Hippocampal formation (tissue), 2 donors: Measurements from ENCODE around the gene LRIG1.

Source experiments
- DNase-seq, 2 donors: peaks; one replicate each; lab custom pipeline; 2025; lab: John Stamatoyannopoulos, UW

LRIG1 gene

GRCh38 chr3:66350601-66351000 is 150.2 kb downstream of the LRIG1 start:
- DNase-seq = no peak

DNA sequence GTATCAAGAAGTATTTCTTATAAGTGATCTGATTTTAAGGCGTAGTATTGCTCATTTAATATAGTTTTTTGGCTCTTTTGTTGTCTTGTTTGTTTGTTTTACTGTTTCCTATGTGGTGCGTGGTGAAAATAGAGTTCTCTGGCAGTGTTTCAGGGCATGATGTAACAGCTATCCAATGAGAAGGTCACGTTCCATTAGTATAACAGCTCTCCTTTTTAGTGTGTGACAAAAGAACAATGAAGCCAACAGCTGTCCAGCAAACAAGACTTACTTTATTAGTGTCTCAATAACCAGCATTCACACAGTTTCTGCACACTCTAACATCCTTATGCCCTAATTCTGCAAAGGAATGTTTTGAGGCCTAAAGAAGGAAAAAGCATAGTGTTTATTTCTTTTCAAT is 152.1 kb downstream of the LRIG1 start:
- peak; percentile 16 to 88 for DNase-seq

- DNase-seq = no peak
These were observed 155.8 kb downstream of the LRIG1 start for GRCh38 chr3:66344848-66345578.

DNA sequence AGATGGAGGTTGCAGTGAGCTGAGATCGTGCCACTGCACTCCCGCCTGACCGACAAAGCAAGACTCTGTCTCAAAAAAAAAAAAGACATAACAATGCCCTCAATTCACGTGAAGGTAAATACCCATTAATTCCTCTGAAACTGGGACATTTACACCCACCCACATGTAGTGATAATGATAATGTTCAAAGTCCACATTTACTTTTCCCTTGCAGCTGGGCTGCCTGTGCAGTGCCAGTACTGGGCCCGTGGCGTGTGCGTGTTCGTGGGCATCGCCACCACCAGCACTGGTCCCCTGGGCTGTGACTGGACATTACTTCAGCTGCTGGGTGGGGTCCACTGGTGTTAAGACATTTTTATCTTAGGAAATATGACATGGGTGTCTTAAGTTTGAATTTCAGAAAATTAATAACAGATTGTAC is 156.4 kb downstream of the LRIG1 start:
- DNase-seq = no peak

GRCh38 chr3:66342717-66343356 is 158.0 kb downstream of the LRIG1 start:
- no peak for DNase-seq

- no peak for DNase-seq
These were observed 161.9 kb downstream of the LRIG1 start for GRCh38 chr3:66338927-66339326.

GRCh38 chr3:66336333-66336766 is 164.5 kb downstream of the LRIG1 start:
- no peak for DNase-seq

- DNase-seq = no peak
These were observed 165.2 kb downstream of the LRIG1 start for GRCh38 chr3:66335671-66336070.
